ENCODE results near the gene SLC12A7.

DNA sequence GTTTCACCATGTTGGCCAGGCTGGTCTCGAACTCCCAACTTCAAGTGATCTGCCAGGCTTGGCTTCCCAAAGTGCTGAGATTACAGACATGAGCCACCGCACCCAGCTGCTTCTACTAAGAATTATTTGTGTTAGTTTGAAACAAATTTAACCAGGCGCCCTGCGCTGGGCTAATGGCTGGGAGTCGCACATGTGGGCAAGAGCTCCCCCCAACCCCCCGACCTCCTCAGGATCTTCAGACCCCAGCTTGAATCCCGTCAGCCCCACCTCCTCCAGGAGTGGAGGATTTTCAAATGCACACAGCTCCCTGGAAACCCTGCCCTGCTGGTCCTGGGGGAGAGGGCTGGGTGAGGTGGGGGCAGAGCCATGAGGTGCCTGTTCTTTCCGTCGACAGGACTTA, 21.2 kb upstream of the SLC12A7 start:
- TF ChIP-seq, protein P1, sequence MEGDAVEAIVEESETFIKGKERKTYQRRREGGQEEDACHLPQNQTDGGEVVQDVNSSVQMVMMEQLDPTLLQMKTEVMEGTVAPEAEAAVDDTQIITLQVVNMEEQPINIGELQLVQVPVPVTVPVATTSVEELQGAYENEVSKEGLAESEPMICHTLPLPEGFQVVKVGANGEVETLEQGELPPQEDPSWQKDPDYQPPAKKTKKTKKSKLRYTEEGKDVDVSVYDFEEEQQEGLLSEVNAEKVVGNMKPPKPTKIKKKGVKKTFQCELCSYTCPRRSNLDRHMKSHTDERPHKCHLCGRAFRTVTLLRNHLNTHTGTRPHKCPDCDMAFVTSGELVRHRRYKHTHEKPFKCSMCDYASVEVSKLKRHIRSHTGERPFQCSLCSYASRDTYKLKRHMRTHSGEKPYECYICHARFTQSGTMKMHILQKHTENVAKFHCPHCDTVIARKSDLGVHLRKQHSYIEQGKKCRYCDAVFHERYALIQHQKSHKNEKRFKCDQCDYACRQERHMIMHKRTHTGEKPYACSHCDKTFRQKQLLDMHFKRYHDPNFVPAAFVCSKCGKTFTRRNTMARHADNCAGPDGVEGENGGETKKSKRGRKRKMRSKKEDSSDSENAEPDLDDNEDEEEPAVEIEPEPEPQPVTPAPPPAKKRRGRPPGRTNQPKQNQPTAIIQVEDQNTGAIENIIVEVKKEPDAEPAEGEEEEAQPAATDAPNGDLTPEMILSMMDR (IDR thresholded peaks at IDR 0.05), result no peak
- TF ChIP-seq POLR2A (IDR thresholded peaks at IDR 0.05) (no peak), EP300 (IDR thresholded peaks at IDR 0.05) (no peak)

All from suprapubic skin (tissue), 3 donors.